Tibial nerve (tissue), 4 donors: Measurements from ENCODE around the gene ZFAND3. TPM values are rescaled to one million over a fixed set of nuclear protein-coding genes. Genes with fewer than 3 reads are reported as not detected.

ENCODE experiments used
- DNase-seq, 2 donors: peaks; one replicate each; pipeline ENCODE4 v3.0.0-alpha.2; 2019; ENCODE audit warnings: low spot score in 2 of 2
- H3K27ac ChIP-seq, 4 donors: fragments of 200-600 bp; sonication (generic) in 3 of 4; one replicate each; pipeline ENCODE4 v1.5.1; 2017 to 2019; ENCODE audit warnings: mild to moderate bottlenecking in 1 of 4
- H3K27me3 ChIP-seq, 2 donors: fragments of 200-600 bp; sonication (generic) in 1 of 2; one replicate each; pipeline versions ENCODE4 v1.5.1 to v1.6.0; 2017 to 2019
- H3K36me3 ChIP-seq, 3 donors: fragments of 200-600 bp; sonication (generic); one replicate each; pipeline ENCODE4 v1.5.1; 2018 to 2019
- H3K4me1 ChIP-seq, 4 donors: fragments of 200-600 bp; sonication (generic) in 3 of 4; one replicate each; pipeline ENCODE4 v1.5.1; 2017 to 2019
- H3K4me3 ChIP-seq, 4 donors: fragments of 200-600 bp; sonication (generic) in 3 of 4; one replicate each; pipeline ENCODE4 v1.5.1; 2017 to 2019; ENCODE audit warnings: mild to moderate bottlenecking in 1 of 4, moderate library complexity in 1 of 4
- H3K9me3 ChIP-seq, 4 donors: fragments of 200-600 bp; sonication (generic) in 3 of 4; one replicate each; pipeline ENCODE4 v1.5.1; 2017 to 2019
- EP300 ChIP-seq, 2 donors: sonication (generic); formaldehyde crosslinking; IDR thresholded peaks; one replicate each; pipeline ENCODE4 v1.6.1; 2017; ENCODE audit warnings: antibody characterized with exemption in 2 of 2, mild to moderate bottlenecking in 1 of 2
- POLR2A ChIP-seq, 2 donors: fragments of 450-650 bp; IDR thresholded peaks; one replicate each; pipeline ENCODE4 v1.6.1; 2017; ENCODE audit warnings: antibody characterized with exemption in 2 of 2, mild to moderate bottlenecking in 2 of 2, moderate library complexity in 2 of 2
- WGBS, 2 donors: methylation state at CpG; one replicate each; pipeline ENCODE4 v1.1.5; 2018; 5-methylcytosine and 5-hydroxymethylcytosine counted together
- total RNA-seq, 4 donors: library from RNA; depleted of rRNA; stranded (reverse); fragments of >200 nt; gene quantifications; one replicate each; pipeline ENCODE4 v1.1.0, GENCODE V29; 2016
- TF ChIP-seq, protein P1 (sequence below), 5 experiments: fragments of 200-600 bp in 3 of 5; fragments of 450-650 bp in 2 of 5; sonication (generic) in 3 of 5; IDR thresholded peaks; one replicate each; pipeline ENCODE4 v1.5.1; 2016 to 2019; ENCODE audit warnings: antibody characterized with exemption in 5 of 5, mild to moderate bottlenecking in 3 of 5, moderate library complexity in 2 of 5

The ZFAND3 gene
- total RNA-seq, 4 donors from 2014 or later = 30.1 to 47.9 (median 39.1) TPM

DNA sequence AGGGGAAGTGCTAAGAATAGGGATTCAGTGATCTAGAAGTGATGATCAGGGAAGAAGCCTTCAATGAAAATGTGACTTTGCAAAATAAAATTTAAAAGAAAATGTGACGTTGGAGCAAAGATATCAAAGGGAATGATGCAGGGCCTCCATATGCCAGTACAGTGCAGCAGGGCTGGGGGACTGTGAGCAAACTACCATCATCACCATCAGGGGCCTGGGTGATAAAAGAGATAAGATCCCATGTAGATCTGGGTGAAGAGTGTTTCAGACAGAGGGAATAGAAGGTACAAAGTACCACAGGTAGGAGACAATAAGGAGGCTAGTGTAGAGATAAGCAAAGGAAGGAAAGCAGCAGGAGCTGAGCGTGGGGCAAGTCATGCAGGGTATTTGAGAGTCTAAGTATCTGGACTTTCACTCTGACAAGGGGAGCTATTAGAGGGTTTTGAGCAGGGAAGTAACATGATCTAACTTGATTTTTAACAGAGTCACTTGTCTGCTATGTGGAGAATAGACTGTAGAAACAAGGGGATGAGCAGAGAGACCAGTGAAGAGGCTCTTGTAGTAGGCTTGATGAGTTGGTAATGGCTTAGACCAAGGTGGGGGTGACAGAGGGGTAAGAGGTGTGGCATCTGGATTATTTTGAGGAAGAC, 295.6 kb downstream of the ZFAND3 start:
- Histone ChIP-seq H3K36me3 (peaks cover 0 to 6% (median 0%) of the 10 kb centered on the region in 3 donors), H3K27me3 (no peaks in the 10 kb centered on the region), H3K9me3 (no peaks in the 10 kb centered on the region), H3K4me1 (peaks cover 0 to 24% (median 0%) of the 10 kb centered on the region in 4 donors), H3K27ac (no peak overlapping the region), H3K4me3 (no peak overlapping the region)
- DNase-seq = no peak
- TF ChIP-seq EP300 (IDR thresholded peaks at IDR 0.05) (no peak), POLR2A (IDR thresholded peaks at IDR 0.05) (no peak)
- TF ChIP-seq, protein P1, sequence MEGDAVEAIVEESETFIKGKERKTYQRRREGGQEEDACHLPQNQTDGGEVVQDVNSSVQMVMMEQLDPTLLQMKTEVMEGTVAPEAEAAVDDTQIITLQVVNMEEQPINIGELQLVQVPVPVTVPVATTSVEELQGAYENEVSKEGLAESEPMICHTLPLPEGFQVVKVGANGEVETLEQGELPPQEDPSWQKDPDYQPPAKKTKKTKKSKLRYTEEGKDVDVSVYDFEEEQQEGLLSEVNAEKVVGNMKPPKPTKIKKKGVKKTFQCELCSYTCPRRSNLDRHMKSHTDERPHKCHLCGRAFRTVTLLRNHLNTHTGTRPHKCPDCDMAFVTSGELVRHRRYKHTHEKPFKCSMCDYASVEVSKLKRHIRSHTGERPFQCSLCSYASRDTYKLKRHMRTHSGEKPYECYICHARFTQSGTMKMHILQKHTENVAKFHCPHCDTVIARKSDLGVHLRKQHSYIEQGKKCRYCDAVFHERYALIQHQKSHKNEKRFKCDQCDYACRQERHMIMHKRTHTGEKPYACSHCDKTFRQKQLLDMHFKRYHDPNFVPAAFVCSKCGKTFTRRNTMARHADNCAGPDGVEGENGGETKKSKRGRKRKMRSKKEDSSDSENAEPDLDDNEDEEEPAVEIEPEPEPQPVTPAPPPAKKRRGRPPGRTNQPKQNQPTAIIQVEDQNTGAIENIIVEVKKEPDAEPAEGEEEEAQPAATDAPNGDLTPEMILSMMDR (IDR thresholded peaks at IDR 0.05) = no peak
- 95 to 98% methylated on average over 2 of the region's 2 CpGs for WGBS, 2 donors

DNA sequence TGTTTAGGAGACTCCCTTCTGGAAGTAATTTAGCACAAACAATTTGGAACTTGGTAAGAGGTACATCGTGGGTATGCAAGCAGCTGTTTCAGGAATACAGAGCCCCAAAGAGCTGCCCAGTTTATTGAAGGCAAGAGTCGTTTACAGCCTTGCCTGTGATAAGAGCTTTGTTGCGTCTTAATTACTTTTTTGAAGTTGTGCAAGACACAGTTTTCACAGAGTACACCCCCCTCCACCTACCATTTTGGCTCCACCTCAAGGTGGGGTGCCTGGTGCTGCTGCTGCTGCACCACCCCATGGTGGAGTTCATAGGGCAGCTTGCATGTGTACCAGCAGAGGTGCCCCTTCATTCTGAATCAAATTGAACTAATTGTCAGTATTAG, 296.1 kb downstream of the ZFAND3 start:
- Histone ChIP-seq H3K4me1 (peaks cover 0 to 18% (median 0%) of the 10 kb centered on the region in 4 donors), H3K27ac (no peak overlapping the region), H3K36me3 (peaks cover 0 to 10% (median 0%) of the 10 kb centered on the region in 3 donors), H3K9me3 (no peaks in the 10 kb centered on the region), H3K4me3 (no peak overlapping the region), H3K27me3 (no peaks in the 10 kb centered on the region)
- DNase-seq = no peak
- 70 to 72% methylated on average over 3 of the region's 3 CpGs for WGBS, 2 donors
- TF ChIP-seq, protein P1 (IDR thresholded peaks at IDR 0.05) = no peak
- TF ChIP-seq POLR2A (IDR thresholded peaks at IDR 0.05) = no peak
- TF ChIP-seq EP300 (IDR thresholded peaks at IDR 0.05) = no peak

DNA sequence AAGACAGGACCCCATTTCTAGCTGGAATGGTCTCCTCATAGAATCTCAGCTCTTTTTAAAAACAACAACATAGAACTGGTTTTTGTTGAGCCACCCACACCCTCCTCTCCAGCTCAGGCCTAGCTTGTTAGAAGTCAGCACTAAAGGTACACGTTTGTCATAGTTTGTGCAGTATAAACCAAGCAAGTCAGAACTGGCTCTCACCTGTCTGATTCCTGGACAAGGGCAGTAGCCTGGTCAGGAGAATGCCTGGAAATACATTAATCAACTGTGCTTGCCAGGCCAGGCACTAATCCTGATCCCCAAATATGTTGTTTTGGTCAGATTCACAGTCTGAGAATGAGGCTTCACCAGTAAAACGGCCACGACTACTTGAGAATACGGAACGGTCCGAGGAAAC, 296.7 kb downstream of the ZFAND3 start:
- Histone ChIP-seq H3K4me1 (peaks cover 0 to 12% (median 0%) of the 10 kb centered on the region in 4 donors), H3K4me3 (no peak overlapping the region), H3K36me3 (peaks cover 0 to 16% (median 0%) of the 10 kb centered on the region in 3 donors), H3K27me3 (no peaks in the 10 kb centered on the region), H3K9me3 (no peaks in the 10 kb centered on the region), H3K27ac (no peak overlapping the region)
- WGBS, 2 donors = 86 to 92% methylated on average over 6 of the region's 6 CpGs
- no peak for DNase-seq
- TF ChIP-seq POLR2A (IDR thresholded peaks at IDR 0.05) (no peak), EP300 (IDR thresholded peaks at IDR 0.05) (no peak)
- TF ChIP-seq, protein P1 (IDR thresholded peaks at IDR 0.05) = no peak

DNA sequence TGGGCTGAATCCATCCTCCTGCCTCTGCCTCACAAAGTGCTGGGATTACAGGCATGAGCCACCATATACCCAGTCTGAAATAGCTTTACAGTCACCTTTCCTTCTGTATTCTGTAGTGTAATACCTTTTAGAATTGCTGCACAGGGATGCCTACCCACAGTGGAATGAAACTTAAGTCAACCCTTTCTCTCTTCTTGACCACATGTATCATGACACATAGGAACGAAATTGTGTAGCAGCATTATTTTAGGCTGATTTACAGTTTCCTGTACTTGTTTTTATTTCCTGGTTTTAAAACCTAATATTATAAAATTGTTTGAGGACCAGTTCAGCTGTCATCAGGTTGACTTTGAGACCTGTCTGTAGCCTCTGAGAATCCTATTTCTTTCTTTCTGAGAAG, 297.8 kb downstream of the ZFAND3 start:
- TF ChIP-seq, protein P1 (IDR thresholded peaks at IDR 0.05) = no peak
- TF ChIP-seq POLR2A (IDR thresholded peaks at IDR 0.05) = no peak
- TF ChIP-seq EP300 (IDR thresholded peaks at IDR 0.05) = no peak
- WGBS, 2 donors = 54 to 68% methylated on average over 1 of the region's 1 CpG
- Histone ChIP-seq H3K27me3 (no peaks in the 10 kb centered on the region), H3K27ac (no peak overlapping the region), H3K9me3 (no peaks in the 10 kb centered on the region), H3K4me1 (peaks cover 0 to 10% (median 0%) of the 10 kb centered on the region in 4 donors), H3K4me3 (no peak overlapping the region), H3K36me3 (peaks cover 0 to 23% (median 0%) of the 10 kb centered on the region in 3 donors)
- no peak for DNase-seq

DNA sequence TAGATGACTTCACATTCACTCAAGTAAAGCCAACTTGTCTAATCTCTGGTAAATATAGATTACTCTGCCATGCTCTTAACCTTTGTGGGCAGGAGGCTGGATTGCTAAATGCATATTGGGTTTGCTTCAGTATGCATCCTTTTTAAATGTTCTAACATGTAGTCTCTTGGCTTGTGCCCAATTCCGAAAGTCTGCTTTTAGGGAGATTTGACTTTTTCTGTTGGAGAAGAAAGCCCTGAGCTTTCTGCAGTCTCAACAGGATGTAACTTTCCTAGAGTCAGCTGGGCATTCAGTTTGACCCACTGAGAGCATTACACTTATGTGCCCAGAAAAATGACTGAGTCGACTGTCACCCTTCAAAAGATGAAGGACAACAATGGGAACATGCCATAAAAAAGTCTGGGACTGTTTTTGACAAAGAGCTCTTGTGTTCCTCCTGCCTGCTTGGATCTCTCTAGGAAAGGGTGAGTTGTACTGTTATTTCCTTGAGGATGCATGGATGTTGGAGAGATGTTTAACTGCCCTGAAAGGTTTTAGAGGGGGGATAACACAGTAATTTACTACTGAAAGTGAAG, 299.4 kb downstream of the ZFAND3 start:
- Histone ChIP-seq H3K9me3 (no peaks in the 10 kb centered on the region), H3K27me3 (no peaks in the 10 kb centered on the region), H3K4me3 (no peak overlapping the region), H3K27ac (no peak overlapping the region), H3K4me1 (peaks cover 0 to 10% (median 0%) of the 10 kb centered on the region in 4 donors), H3K36me3 (peaks cover 0 to 31% (median 0%) of the 10 kb centered on the region in 3 donors)
- TF ChIP-seq, protein P1 (IDR thresholded peaks at IDR 0.05) = no peak
- TF ChIP-seq EP300 (IDR thresholded peaks at IDR 0.05) = no peak
- TF ChIP-seq POLR2A (IDR thresholded peaks at IDR 0.05) = no peak
- DNase-seq = no peak
- 28 to 47% methylated on average over 2 of the region's 2 CpGs for WGBS, 2 donors
